ENCODE data around the gene KIF24.

GRCh38 chr9:34369636-34370035 lies 40.6 kb upstream of the KIF24 start:
- TF ChIP-seq POLR2A (IDR thresholded peaks at IDR 0.05) (no peak), CTCF (IDR thresholded peaks at IDR 0.05 in 8 of 11, conservative IDR thresholded peaks at IDR 0.05 in 3 of 11) (no peak), POLR2AphosphoS5 (IDR thresholded peaks at IDR 0.05) (no peak)
